MM.1S (cell line): ENCODE measurements around the gene NFKBIE.

Source experiments
- DNase-seq: peaks from one replicate; pipeline ENCODE4 v3.0.0-alpha.2; 2015
- H2AFZ ChIP-seq: fragments of 300-600 bp; sonication (generic); 2 replicates; pipeline ENCODE4 v1.6.0; 2016; ENCODE audit warnings: antibody characterized with exemption, low read length
- H3F3A ChIP-seq: fragments of 300-600 bp; sonication (generic); 2 replicates; pipeline ENCODE4 v1.6.1; 2016; ENCODE audit warnings: mild to moderate bottlenecking, antibody characterized with exemption, low read length, moderate library complexity, mixed read lengths; ENCODE audit not compliant: insufficient read depth
- H3K27ac ChIP-seq: fragments of 300-600 bp; sonication (generic); 2 replicates; pipeline ENCODE4 v1.5.1; 2016; ENCODE audit warnings: mild to moderate bottlenecking, low read length
- H3K27me3 ChIP-seq: fragments of 300-600 bp; sonication (generic); replicated peaks from 2 replicates; pipeline ENCODE4 v1.6.0; 2016; ENCODE audit warnings: low read length; ENCODE audit not compliant: insufficient read depth
- H3K36me3 ChIP-seq: fragments of 300-600 bp; sonication (generic); replicated peaks from 2 replicates; pipeline ENCODE4 v1.6.1; 2016; ENCODE audit warnings: mild to moderate bottlenecking, low read length, mixed read lengths; ENCODE audit not compliant: insufficient read depth
- H3K4me1 ChIP-seq: fragments of 300-600 bp; sonication (generic); 2 replicates; pipeline ENCODE4 v1.6.1; 2016; ENCODE audit warnings: low read length, mixed read lengths
- H3K4me2 ChIP-seq: fragments of 300-600 bp; sonication (generic); 2 replicates; pipeline ENCODE4 v1.6.0; 2016; ENCODE audit warnings: low read depth, low read length
- H3K4me3 ChIP-seq: fragments of 300-600 bp; sonication (generic); 2 replicates; pipeline ENCODE4 v1.5.1; 2016; ENCODE audit warnings: low read length, mixed read lengths
- H3K79me2 ChIP-seq: fragments of 300-600 bp; sonication (generic); 2 replicates; pipeline ENCODE4 v1.6.1; 2016; ENCODE audit warnings: mixed run types, low read length, mixed read lengths
- H3K9ac ChIP-seq: fragments of 300-600 bp; sonication (generic); 2 replicates; pipeline ENCODE4 v1.6.1; 2016; ENCODE audit warnings: low read length, mixed read lengths
- H3K9me2 ChIP-seq: fragments of 300-600 bp; sonication (generic); replicated peaks from 2 replicates; pipeline ENCODE4 v1.6.1; 2016; ENCODE audit warnings: mild to moderate bottlenecking, low read length, mixed read lengths; ENCODE audit not compliant: insufficient read depth
- H3K9me3 ChIP-seq: fragments of 300-600 bp; sonication (generic); replicated peaks from 2 replicates; pipeline ENCODE4 v1.6.1; 2016; ENCODE audit warnings: mild to moderate bottlenecking, low read length, mixed read lengths; ENCODE audit not compliant: insufficient read depth
- H4K20me1 ChIP-seq: fragments of 300-600 bp; sonication (generic); 2 replicates; pipeline ENCODE4 v1.6.1; 2016; ENCODE audit warnings: mild to moderate bottlenecking, low read length, moderate library complexity, mixed read lengths; ENCODE audit not compliant: insufficient read depth
- CTCF ChIP-seq: fragments of 300-600 bp; sonication (generic); IDR thresholded peaks from 2 replicates; pipeline ENCODE4 v1.5.1; 2016; ENCODE audit warnings: antibody characterized with exemption, low read length, mixed read lengths
- EZH2 ChIP-seq: fragments of 300-600 bp; sonication (generic); optimal IDR thresholded peaks from 2 replicates; pipeline ENCODE3; 2017; ENCODE audit warnings: low read depth, mild to moderate bottlenecking, antibody characterized with exemption, low read length, mixed read lengths
- EZH2phosphoT487 ChIP-seq: fragments of 300-600 bp; sonication (generic); IDR thresholded peaks from 2 replicates; pipeline ENCODE4 v1.6.1; 2018; ENCODE audit warnings: antibody characterized with exemption, low read length

Gene NFKBIE

GRCh38 chr6:44300292-44300823 lies 35.0 kb upstream of the NFKBIE start:
- H3K4me2 ChIP-seq, result no peak overlapping the region
- DNase-seq, result no peak
- H3K4me3 ChIP-seq, result no peak overlapping the region
- TF ChIP-seq EZH2 (no peak), CTCF (no peak), EZH2phosphoT487 (no peak)
- H2AFZ ChIP-seq, result no peak overlapping the region
- H3K36me3 ChIP-seq, result no peaks in the 10 kb centered on the region
- H3K9me3 ChIP-seq, result no peaks in the 10 kb centered on the region
- H3K79me2 ChIP-seq, result no peaks in the 10 kb centered on the region
- H3K4me1 ChIP-seq, result no peaks in the 10 kb centered on the region
- H3F3A ChIP-seq, result no peaks in the 10 kb centered on the region
- H3K27ac ChIP-seq, result no peak overlapping the region
- no peaks in the 10 kb centered on the region for H3K9me2 ChIP-seq
- H4K20me1 ChIP-seq, result no peaks in the 10 kb centered on the region
- no peak overlapping the region for H3K9ac ChIP-seq
- peaks cover 21% of the 10 kb centered on the region for H3K27me3 ChIP-seq

- H3K36me3 ChIP-seq, result no peaks in the 10 kb centered on the region
- H3K27ac ChIP-seq, result no peak overlapping the region
- TF ChIP-seq EZH2phosphoT487, result no peak
- TF ChIP-seq EZH2, result no peak
- TF ChIP-seq CTCF, result no peak
- no peaks in the 10 kb centered on the region for H4K20me1 ChIP-seq
- H3K9me2 ChIP-seq, result no peaks in the 10 kb centered on the region
- H3K27me3 ChIP-seq, result peaks cover 22% of the 10 kb centered on the region
- H3F3A ChIP-seq, result no peaks in the 10 kb centered on the region
- no peaks in the 10 kb centered on the region for H3K4me1 ChIP-seq
- H3K4me2 ChIP-seq, result no peak overlapping the region
- no peaks in the 10 kb centered on the region for H3K79me2 ChIP-seq
- no peak for DNase-seq
- no peak overlapping the region for H3K4me3 ChIP-seq
- no peak overlapping the region for H3K9ac ChIP-seq
- H2AFZ ChIP-seq, result no peak overlapping the region
- no peaks in the 10 kb centered on the region for H3K9me3 ChIP-seq
Observed at GRCh38 chr6:44298864-44299263, 33.5 kb upstream of the NFKBIE start.

- DNase-seq, result no peak
- Histone ChIP-seq H3K27me3 (peaks cover 27% of the 10 kb centered on the region), H3K4me1 (no peaks in the 10 kb centered on the region), H3K9me3 (no peaks in the 10 kb centered on the region), H3K9ac (no peak overlapping the region), H3K4me2 (peak overlapping the region; percentile 21; the same call in 1 of the 2 replicates), H3K36me3 (no peaks in the 10 kb centered on the region), H4K20me1 (no peaks in the 10 kb centered on the region), H3K4me3 (no peak overlapping the region), H2AFZ (no peak overlapping the region), H3K27ac (no peak overlapping the region), H3F3A (no peaks in the 10 kb centered on the region), H3K9me2 (no peaks in the 10 kb centered on the region), H3K79me2 (no peaks in the 10 kb centered on the region)
- TF ChIP-seq EZH2 (no peak), EZH2phosphoT487 (no peak), CTCF (no peak)
Observed at GRCh38 chr6:44298055-44298803, 32.9 kb upstream of the NFKBIE start.
